GM12878 (cell line): ENCODE data around the gene OR6K3.

Experiments used
- POLR2A ChIP-seq: IDR thresholded peaks from 2 replicates; pipeline ENCODE4 v1.6.1; 2011; ENCODE audit warnings: low read depth, mild to moderate bottlenecking, low read length
- POLR2AphosphoS5 ChIP-seq: IDR thresholded peaks from 2 replicates; pipeline ENCODE4 v1.6.1; 2011; ENCODE audit warnings: mild to moderate bottlenecking, low read length, inconsistent platforms
- SMC3 ChIP-seq: IDR thresholded peaks from 2 replicates; pipeline ENCODE4 v1.6.1; 2011; ENCODE audit warnings: low read length, improper control_type of control experiment, borderline replicate concordance
- TCF12 ChIP-seq: IDR thresholded peaks from 2 replicates; pipeline ENCODE4 v1.6.1; 2011; ENCODE audit warnings: low read depth, mild to moderate bottlenecking, low read length
- TF ChIP-seq, protein P1 (sequence below), 3 experiments: IDR thresholded peaks in 2 of 3; conservative IDR thresholded peaks in 1 of 3; 2 replicates each; pipeline ENCODE4 v1.5.1; 2011; ENCODE audit warnings: low read depth in 3 of 3, low read length in 3 of 3, mild to moderate bottlenecking in 3 of 3, control low read depth in 2 of 3, moderate library complexity in 2 of 3, inconsistent platforms in 1 of 3, mixed read lengths in 1 of 3; ENCODE audit not compliant: control insufficient read depth in 2 of 3, insufficient read depth in 1 of 3; ENCODE audit errors: extremely low read depth in 1 of 3

DNA sequence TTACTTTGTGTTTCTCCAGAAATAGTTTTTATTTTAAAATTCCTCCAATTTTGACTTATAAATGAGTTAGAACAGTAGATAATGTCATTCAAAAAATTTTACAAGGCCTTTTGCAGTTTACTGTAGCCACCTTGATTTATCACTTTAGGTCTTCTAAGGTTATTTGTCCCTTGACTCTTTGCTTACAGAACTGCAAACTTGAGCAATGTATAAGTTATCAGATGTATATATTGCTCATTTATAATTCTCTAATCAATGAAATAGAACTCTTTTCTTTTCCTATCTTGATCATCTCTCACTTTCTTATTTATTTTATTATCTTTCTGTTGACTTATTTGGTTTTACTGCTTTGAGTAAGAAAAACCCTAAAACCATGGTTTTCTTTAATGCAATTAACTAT is 28.2 kb downstream of the OR6K3 start:
- TF ChIP-seq POLR2A (no peak), TCF12 (no peak), SMC3 (no peak), POLR2AphosphoS5 (no peak)
- TF ChIP-seq, protein P1, sequence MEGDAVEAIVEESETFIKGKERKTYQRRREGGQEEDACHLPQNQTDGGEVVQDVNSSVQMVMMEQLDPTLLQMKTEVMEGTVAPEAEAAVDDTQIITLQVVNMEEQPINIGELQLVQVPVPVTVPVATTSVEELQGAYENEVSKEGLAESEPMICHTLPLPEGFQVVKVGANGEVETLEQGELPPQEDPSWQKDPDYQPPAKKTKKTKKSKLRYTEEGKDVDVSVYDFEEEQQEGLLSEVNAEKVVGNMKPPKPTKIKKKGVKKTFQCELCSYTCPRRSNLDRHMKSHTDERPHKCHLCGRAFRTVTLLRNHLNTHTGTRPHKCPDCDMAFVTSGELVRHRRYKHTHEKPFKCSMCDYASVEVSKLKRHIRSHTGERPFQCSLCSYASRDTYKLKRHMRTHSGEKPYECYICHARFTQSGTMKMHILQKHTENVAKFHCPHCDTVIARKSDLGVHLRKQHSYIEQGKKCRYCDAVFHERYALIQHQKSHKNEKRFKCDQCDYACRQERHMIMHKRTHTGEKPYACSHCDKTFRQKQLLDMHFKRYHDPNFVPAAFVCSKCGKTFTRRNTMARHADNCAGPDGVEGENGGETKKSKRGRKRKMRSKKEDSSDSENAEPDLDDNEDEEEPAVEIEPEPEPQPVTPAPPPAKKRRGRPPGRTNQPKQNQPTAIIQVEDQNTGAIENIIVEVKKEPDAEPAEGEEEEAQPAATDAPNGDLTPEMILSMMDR (IDR thresholded peaks at IDR 0.05 in 2 of 3, conservative IDR thresholded peaks at IDR 0.05 in 1 of 3; ENCODE audit: control insufficient read depth in 2 of 3, extremely low read depth in 1 of 3, insufficient read depth in 1 of 3, low read depth in 3 of 3, low read length in 3 of 3), result no peak
